ENCODE data around the gene F13A1. TPM values are rescaled to one million over a fixed set of nuclear protein-coding genes. Genes with fewer than 3 reads are reported as not detected.

F13A1 gene
- polyA plus RNA-seq, 2 of the 4 experiments (the other 2 are of a cell fraction) = not detected

- Histone ChIP-seq H3K9me3 (no peaks in the 10 kb centered on the region), H3K4me2 (no peak overlapping the region), H3K27ac (no peak overlapping the region), H3K4me3 (no peak overlapping the region), H3K4me1 (no peaks in the 10 kb centered on the region)
- CTCF ChIA-PET = no interaction called here
- POLR2A ChIA-PET = no interaction called here
- FAIRE-seq = no peak
- no peak for DNase-seq (ENCODE audit: low read depth in 1 of 2, low spot score in 1 of 2)
- 0% methylated on average over 1 of the region's 1 CpG for WGBS (ENCODE audit: missing lambda C conversion rate)
- TF ChIP-seq CBX8 (IDR thresholded peaks at IDR 0.05) (no peak), TP53 (CRISPR knock-in tag; IDR thresholded peaks at IDR 0.05) (no peak), SMC3 (IDR thresholded peaks at IDR 0.05) (no peak), PHF8 (IDR thresholded peaks at IDR 0.05; ENCODE audit: borderline replicate concordance, low read depth) (no peak), EHF (CRISPR knock-in tag; IDR thresholded peaks at IDR 0.05) (no peak), HOXB5 (CRISPR knock-in tag; IDR thresholded peaks at IDR 0.05) (no peak), RARB (CRISPR knock-in tag; IDR thresholded peaks at IDR 0.05) (no peak), MAZ (IDR thresholded peaks at IDR 0.05; ENCODE audit: borderline replicate concordance, low read depth, low read length) (no peak), KDM1A (IDR thresholded peaks at IDR 0.05; ENCODE audit: low read depth) (no peak), MAFK (IDR thresholded peaks at IDR 0.05; ENCODE audit: partially characterized antibody) (no peak), MYC (IDR thresholded peaks at IDR 0.05; ENCODE audit: borderline replicate concordance, low read length) (no peak), CHD4 (IDR thresholded peaks at IDR 0.05; ENCODE audit: borderline replicate concordance) (no peak), ATOH8 (CRISPR knock-in tag; IDR thresholded peaks at IDR 0.05; ENCODE audit: low read depth) (no peak)
- TF ChIP-seq, protein P1, sequence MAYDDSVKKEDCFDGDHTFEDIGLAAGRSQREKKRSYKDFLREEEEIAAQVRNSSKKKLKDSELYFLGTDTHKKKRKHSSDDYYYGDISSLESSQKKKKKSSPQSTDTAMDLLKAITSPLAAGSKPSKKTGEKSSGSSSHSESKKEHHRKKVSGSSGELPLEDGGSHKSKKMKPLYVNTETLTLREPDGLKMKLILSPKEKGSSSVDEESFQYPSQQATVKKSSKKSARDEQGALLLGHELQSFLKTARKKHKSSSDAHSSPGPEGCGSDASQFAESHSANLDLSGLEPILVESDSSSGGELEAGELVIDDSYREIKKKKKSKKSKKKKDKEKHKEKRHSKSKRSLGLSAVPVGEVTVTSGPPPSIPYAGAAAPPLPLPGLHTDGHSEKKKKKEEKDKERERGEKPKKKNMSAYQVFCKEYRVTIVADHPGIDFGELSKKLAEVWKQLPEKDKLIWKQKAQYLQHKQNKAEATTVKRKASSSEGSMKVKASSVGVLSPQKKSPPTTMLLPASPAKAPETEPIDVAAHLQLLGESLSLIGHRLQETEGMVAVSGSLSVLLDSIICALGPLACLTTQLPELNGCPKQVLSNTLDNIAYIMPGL (CRISPR knock-in tag; IDR thresholded peaks at IDR 0.05; ENCODE audit: borderline replicate concordance) = no peak
- TF ChIP-seq, protein P2, sequence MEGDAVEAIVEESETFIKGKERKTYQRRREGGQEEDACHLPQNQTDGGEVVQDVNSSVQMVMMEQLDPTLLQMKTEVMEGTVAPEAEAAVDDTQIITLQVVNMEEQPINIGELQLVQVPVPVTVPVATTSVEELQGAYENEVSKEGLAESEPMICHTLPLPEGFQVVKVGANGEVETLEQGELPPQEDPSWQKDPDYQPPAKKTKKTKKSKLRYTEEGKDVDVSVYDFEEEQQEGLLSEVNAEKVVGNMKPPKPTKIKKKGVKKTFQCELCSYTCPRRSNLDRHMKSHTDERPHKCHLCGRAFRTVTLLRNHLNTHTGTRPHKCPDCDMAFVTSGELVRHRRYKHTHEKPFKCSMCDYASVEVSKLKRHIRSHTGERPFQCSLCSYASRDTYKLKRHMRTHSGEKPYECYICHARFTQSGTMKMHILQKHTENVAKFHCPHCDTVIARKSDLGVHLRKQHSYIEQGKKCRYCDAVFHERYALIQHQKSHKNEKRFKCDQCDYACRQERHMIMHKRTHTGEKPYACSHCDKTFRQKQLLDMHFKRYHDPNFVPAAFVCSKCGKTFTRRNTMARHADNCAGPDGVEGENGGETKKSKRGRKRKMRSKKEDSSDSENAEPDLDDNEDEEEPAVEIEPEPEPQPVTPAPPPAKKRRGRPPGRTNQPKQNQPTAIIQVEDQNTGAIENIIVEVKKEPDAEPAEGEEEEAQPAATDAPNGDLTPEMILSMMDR (IDR thresholded peaks at IDR 0.05) = no peak
- TF ChIP-seq, protein P3, sequence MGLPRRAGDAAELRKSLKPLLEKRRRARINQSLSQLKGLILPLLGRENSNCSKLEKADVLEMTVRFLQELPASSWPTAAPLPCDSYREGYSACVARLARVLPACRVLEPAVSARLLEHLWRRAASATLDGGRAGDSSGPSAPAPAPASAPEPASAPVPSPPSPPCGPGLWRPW (IDR thresholded peaks at IDR 0.05) = no peak
- no peak for ATAC-seq
Measured at GRCh38 chr6:6195080-6195479, 125.4 kb downstream of the F13A1 start.

DNA sequence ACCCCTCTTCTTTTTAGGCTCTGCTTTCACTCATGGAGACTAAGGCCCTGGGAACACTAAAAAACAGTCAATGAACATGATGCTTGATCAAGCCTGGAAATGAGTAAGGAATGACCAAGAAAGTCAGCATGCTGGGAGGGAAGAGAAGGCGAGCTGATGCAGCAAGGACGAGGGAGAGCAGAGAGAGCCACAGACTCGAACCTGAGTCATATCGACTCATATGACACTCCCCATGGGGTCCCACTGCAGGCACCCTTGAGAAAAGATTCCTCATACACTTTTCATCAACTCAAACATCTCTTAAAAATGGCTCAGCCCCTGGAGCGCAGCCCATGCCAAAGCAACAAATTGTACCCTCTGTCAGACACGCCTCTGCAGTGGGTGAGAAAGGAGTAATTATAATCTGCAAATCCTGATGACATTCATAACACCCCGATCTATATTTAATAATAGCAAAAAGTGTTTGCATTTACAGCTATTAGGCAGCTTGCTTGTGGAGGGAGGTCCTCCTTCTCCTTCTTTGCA is 127.2 kb downstream of the F13A1 start:
- TF ChIP-seq HOXB13 (CRISPR knock-in tag; IDR thresholded peaks at IDR 0.05; ENCODE audit: low read depth) = no peak
- TF ChIP-seq GATA3 (IDR thresholded peaks at IDR 0.05; ENCODE audit: borderline replicate concordance) = no peak
- TF ChIP-seq HOXB5 (CRISPR knock-in tag; IDR thresholded peaks at IDR 0.05) = no peak
- no peak for TF ChIP-seq RCOR1 (IDR thresholded peaks at IDR 0.05; ENCODE audit: low read depth, low read length)
- no peak for TF ChIP-seq CBX2 (IDR thresholded peaks at IDR 0.05; ENCODE audit: borderline replicate concordance, low read depth)
- TF ChIP-seq, protein P1 (CRISPR knock-in tag; IDR thresholded peaks at IDR 0.05; ENCODE audit: borderline replicate concordance) = no peak
- 7% methylated on average over 7 of the region's 7 CpGs for WGBS (ENCODE audit: missing lambda C conversion rate)
- no peak for ATAC-seq
- Histone ChIP-seq H3K27ac (no peak overlapping the region), H3K4me3 (no peak overlapping the region), H3K4me1 (no peaks in the 10 kb centered on the region), H3K4me2 (no peak overlapping the region), H3K9me3 (no peaks in the 10 kb centered on the region)
- POLR2A ChIA-PET = no interaction called here
- CTCF ChIA-PET = no interaction called here
- no peak for FAIRE-seq
- DNase-seq (ENCODE audit: low read depth in 1 of 2, low spot score in 1 of 2) = no peak
